HepG2 (cell line): ENCODE data around the gene CCER1.

Experiments used
- ELF4 ChIP-seq: sonication (generic); formaldehyde crosslinking; IDR thresholded peaks from 2 replicates; pipeline ENCODE4 v1.5.0; 2020; ENCODE audit warnings: missing genetic modification reagents, mild to moderate bottlenecking, moderate library complexity, borderline replicate concordance
- ESRRA ChIP-seq: sonication (generic); formaldehyde crosslinking; IDR thresholded peaks from 2 replicates; pipeline ENCODE4 v1.5.1; 2020; ENCODE audit warnings: mild to moderate bottlenecking, low read depth, missing genetic modification reagents
- ETV6 ChIP-seq: sonication (generic); formaldehyde crosslinking; conservative IDR thresholded peaks from 2 replicates; pipeline ENCODE4 v1.4.0; 2020; ENCODE audit warnings: missing genetic modification reagents
- JUND ChIP-seq: sonication (generic); formaldehyde crosslinking; IDR thresholded peaks from 2 replicates; pipeline ENCODE4 v1.8.0; 2022; ENCODE audit warnings: mild to moderate bottlenecking, missing genetic modification reagents
- MIER2 ChIP-seq: IDR thresholded peaks from 2 replicates; pipeline ENCODE4 v1.6.1; 2016; ENCODE audit warnings: missing biosample characterization, missing genetic modification reagents
- NFATC3 ChIP-seq: sonication (generic); formaldehyde crosslinking; IDR thresholded peaks from 2 replicates; pipeline ENCODE4 v1.5.1; 2020; ENCODE audit warnings: mild to moderate bottlenecking, missing genetic modification reagents
- REPIN1 ChIP-seq: sonication (generic); formaldehyde crosslinking; IDR thresholded peaks from 2 replicates; pipeline ENCODE4 v1.8.0; 2022; ENCODE audit warnings: missing genetic modification reagents, low read depth, mild to moderate bottlenecking, borderline replicate concordance
- RFXANK ChIP-seq: IDR thresholded peaks from 2 replicates; pipeline ENCODE4 v1.6.1; 2016
- THAP8 ChIP-seq: sonication (generic); formaldehyde crosslinking; IDR thresholded peaks from 2 replicates; pipeline ENCODE4 v1.5.1; 2020; ENCODE audit warnings: missing genetic modification reagents, mild to moderate bottlenecking, borderline replicate concordance
- ZFP36 ChIP-seq: fragments of 150-350 bp; IDR thresholded peaks from 2 replicates; pipeline ENCODE4 v1.6.1; 2018; ENCODE audit warnings: borderline replicate concordance, low read length, low read depth; ENCODE audit not compliant: partially characterized antibody
- ZNF274 ChIP-seq: sonication (generic); formaldehyde crosslinking; IDR thresholded peaks from 2 replicates; pipeline ENCODE4 v1.5.1; 2020; ENCODE audit warnings: mild to moderate bottlenecking, missing genetic modification reagents
- ZNF33B ChIP-seq: sonication (generic); formaldehyde crosslinking; IDR thresholded peaks from 2 replicates; pipeline ENCODE4 v1.5.1; 2020; ENCODE audit warnings: mild to moderate bottlenecking, missing genetic modification reagents

GRCh38 chr12:90910958-90911357 lies 44.0 kb downstream of the CCER1 start:
- no peak for TF ChIP-seq NFATC3 (CRISPR knock-in tag)
- TF ChIP-seq THAP8 (CRISPR knock-in tag): no peak
- no peak for TF ChIP-seq ESRRA (CRISPR knock-in tag)
- TF ChIP-seq RFXANK (CRISPR knock-in tag): no peak
- no peak for TF ChIP-seq ZNF33B (CRISPR knock-in tag)
- TF ChIP-seq ELF4: no peak
- TF ChIP-seq ETV6 (CRISPR knock-in tag): no peak
- TF ChIP-seq JUND: no peak
- no peak for TF ChIP-seq ZNF274 (CRISPR knock-in tag)
- TF ChIP-seq MIER2 (CRISPR knock-in tag): no peak
- TF ChIP-seq REPIN1 (CRISPR knock-in tag): no peak
- no peak for TF ChIP-seq ZFP36
